Adrenal gland (tissue), 5 donors: ENCODE data around the gene MROH9.

Experiments used
- POLR2A ChIP-seq, 2 donors: fragments of 450-650 bp; IDR thresholded peaks; one replicate each; pipeline ENCODE4 v1.6.1; 2017; ENCODE audit warnings: antibody characterized with exemption in 2 of 2, mild to moderate bottlenecking in 2 of 2, moderate library complexity in 1 of 2
- TF ChIP-seq, protein P1 (sequence below), 6 experiments: fragments of 450-650 bp in 4 of 6; fragments of 200-600 bp in 2 of 6; sonication (generic) in 1 of 6; IDR thresholded peaks; 1 replicate in 5 of 6; 2 replicates in 1 of 6; pipeline versions ENCODE4 v1.5.1 to v1.8.0; 2016 to 2021; ENCODE audit warnings: antibody characterized with exemption in 6 of 6, mild to moderate bottlenecking in 2 of 6, moderate library complexity in 1 of 6
- donor health status: DM: no; HTN: no; CAD: no.

- TF ChIP-seq, protein P1, sequence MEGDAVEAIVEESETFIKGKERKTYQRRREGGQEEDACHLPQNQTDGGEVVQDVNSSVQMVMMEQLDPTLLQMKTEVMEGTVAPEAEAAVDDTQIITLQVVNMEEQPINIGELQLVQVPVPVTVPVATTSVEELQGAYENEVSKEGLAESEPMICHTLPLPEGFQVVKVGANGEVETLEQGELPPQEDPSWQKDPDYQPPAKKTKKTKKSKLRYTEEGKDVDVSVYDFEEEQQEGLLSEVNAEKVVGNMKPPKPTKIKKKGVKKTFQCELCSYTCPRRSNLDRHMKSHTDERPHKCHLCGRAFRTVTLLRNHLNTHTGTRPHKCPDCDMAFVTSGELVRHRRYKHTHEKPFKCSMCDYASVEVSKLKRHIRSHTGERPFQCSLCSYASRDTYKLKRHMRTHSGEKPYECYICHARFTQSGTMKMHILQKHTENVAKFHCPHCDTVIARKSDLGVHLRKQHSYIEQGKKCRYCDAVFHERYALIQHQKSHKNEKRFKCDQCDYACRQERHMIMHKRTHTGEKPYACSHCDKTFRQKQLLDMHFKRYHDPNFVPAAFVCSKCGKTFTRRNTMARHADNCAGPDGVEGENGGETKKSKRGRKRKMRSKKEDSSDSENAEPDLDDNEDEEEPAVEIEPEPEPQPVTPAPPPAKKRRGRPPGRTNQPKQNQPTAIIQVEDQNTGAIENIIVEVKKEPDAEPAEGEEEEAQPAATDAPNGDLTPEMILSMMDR (IDR thresholded peaks at IDR 0.05), result no peak
- no peak for TF ChIP-seq POLR2A (IDR thresholded peaks at IDR 0.05)
Observed at GRCh38 chr1:171037626-171038025, 102.3 kb downstream of the MROH9 start.
